ENCODE results near the gene DNAJC27. TPM values are rescaled to one million over a fixed set of nuclear protein-coding genes. Genes with fewer than 3 reads are reported as not detected.

Gene DNAJC27
- total RNA-seq, 1 donor from 2014 or later: 3.6 TPM

DNA sequence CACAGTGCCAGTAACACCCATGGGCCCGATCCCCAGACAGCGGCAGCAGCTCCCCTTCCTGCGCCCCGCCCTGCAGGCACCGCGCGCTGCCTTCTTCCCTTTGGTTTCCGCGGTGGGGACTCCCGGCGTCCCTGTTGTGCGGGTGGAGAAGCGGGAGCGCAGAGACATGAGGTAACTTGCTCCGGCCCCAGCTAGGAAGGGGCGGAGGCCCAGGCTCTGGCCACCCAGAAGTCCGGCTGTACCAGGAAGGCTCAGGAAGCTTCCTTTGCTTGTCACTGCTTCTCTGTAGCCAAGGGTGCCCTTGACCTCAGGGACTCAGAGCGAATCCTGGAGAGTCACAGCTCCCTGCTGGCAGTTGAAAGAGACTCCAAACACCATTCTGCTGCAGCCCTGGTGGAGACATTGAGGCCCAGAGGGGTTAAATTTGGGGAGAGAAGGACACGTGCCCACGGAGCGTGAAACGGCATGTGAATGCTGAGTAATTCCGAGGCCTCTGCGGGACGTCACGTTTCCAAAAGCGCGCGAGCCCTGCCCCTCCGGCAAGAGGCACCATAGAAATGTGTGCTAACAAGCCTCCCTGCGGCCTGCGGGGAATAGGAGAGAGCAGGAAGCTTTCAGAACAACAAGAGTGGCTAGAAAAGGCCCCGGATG, 45.0 kb downstream of the DNAJC27 start:
- Histone ChIP-seq H3K27ac (peak overlapping the region; percentile 65 to 79), H3K4me3 (peak overlapping the region in 1 of 2 donors; percentile 57), H3K27me3 (no peaks in the 10 kb centered on the region), H3K9me3 (no peaks in the 10 kb centered on the region), H3K36me3 (no peaks in the 10 kb centered on the region), H3K4me1 (peaks cover 5 to 16% of the 10 kb centered on the region in 2 donors)
- TF ChIP-seq, protein P1, sequence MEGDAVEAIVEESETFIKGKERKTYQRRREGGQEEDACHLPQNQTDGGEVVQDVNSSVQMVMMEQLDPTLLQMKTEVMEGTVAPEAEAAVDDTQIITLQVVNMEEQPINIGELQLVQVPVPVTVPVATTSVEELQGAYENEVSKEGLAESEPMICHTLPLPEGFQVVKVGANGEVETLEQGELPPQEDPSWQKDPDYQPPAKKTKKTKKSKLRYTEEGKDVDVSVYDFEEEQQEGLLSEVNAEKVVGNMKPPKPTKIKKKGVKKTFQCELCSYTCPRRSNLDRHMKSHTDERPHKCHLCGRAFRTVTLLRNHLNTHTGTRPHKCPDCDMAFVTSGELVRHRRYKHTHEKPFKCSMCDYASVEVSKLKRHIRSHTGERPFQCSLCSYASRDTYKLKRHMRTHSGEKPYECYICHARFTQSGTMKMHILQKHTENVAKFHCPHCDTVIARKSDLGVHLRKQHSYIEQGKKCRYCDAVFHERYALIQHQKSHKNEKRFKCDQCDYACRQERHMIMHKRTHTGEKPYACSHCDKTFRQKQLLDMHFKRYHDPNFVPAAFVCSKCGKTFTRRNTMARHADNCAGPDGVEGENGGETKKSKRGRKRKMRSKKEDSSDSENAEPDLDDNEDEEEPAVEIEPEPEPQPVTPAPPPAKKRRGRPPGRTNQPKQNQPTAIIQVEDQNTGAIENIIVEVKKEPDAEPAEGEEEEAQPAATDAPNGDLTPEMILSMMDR (IDR thresholded peaks at IDR 0.05): no peak
- DNase-seq (ENCODE audit: low spot score in 2 of 2): peak in 1 of 2 donors; percentile 85
- intact Hi-C loops (cut with DNase I): no loop called here

DNA sequence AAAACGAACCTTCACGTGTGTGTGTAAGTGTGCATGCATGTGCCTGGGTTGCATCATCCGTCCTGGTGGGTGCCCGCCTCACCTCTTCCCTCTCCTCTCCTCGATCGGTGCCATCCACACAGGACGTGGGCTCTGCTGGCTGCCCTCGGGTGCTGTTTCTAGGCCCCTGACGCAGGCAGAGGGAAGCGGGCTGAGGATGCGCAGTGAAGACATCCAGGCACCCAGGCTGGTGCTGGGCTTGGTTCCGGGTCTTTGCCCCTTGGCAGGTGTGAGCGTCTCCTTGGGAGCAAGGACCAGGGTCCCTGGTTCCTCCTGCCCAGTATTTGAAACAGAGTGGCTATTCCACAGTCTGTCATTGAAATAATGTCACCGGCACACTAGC, 45.5 kb downstream of the DNAJC27 start:
- DNase-seq (ENCODE audit: low spot score in 2 of 2): no peak
- peak overlapping the region in 1 of 2 donors; percentile 57 for H3K4me3 ChIP-seq
- peaks cover 5 to 16% of the 10 kb centered on the region in 2 donors for H3K4me1 ChIP-seq
- TF ChIP-seq, protein P1 (IDR thresholded peaks at IDR 0.05): no peak
- H3K27me3 ChIP-seq: no peaks in the 10 kb centered on the region
- no peaks in the 10 kb centered on the region for H3K9me3 ChIP-seq
- no peaks in the 10 kb centered on the region for H3K36me3 ChIP-seq
- intact Hi-C loops (cut with DNase I): no loop called here
- H3K27ac ChIP-seq: peak overlapping the region; percentile 65 to 79

DNA sequence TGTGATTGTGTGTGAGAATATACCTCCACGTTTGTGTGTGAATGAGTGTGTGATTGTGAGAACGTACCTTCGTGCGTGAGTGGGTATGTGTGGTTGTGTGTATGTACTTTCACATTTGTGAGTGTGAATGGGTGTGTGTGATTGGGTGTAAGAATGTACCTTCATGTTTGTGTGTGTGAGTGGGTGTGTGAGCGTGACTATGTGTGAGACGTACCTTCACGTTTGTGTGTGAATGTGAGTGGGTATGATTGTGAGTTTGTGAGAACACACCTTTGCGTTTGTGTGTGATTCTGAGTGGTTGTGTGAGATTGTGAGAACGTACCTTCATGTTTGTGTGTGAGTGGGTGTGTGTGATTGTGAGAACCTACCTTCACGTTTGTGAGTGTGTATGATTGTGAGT, 45.9 kb downstream of the DNAJC27 start:
- TF ChIP-seq, protein P1 (IDR thresholded peaks at IDR 0.05): no peak
- Histone ChIP-seq H3K36me3 (no peaks in the 10 kb centered on the region), H3K9me3 (no peaks in the 10 kb centered on the region), H3K27me3 (no peaks in the 10 kb centered on the region), H3K4me3 (no peak overlapping the region), H3K27ac (peak overlapping the region in 1 of 2 donors; percentile 65), H3K4me1 (peaks cover 5 to 15% of the 10 kb centered on the region in 2 donors)
- intact Hi-C loops (cut with DNase I): no loop called here
- no peak for DNase-seq (ENCODE audit: low spot score in 2 of 2)

DNA sequence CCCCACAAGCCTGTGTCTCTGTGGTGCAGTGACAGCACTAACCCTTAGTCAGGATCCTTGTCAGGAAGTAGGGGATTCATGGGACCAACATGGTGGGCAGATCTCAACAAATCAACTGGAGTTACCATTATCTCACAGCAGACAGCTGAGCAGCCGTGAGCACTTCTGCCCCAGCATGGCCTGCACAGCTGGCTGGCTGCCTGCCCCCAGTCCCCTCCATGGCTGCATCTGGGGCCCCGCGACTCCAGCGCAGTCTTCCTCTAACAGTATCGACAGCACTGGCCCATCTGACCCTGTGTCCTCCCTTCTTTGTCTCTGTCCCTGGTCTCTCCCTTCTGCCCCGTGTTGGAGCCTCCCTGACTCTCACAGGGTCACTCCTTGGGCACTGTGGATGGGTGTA, 47.0 kb downstream of the DNAJC27 start:
- H3K36me3 ChIP-seq: no peaks in the 10 kb centered on the region
- TF ChIP-seq, protein P1 (IDR thresholded peaks at IDR 0.05): no peak
- intact Hi-C loops (cut with DNase I): loop anchor here (5.0 kb wide), 1 partner anchor 118 kb away; the partner anchor contains the start of gene EFR3B

DNA sequence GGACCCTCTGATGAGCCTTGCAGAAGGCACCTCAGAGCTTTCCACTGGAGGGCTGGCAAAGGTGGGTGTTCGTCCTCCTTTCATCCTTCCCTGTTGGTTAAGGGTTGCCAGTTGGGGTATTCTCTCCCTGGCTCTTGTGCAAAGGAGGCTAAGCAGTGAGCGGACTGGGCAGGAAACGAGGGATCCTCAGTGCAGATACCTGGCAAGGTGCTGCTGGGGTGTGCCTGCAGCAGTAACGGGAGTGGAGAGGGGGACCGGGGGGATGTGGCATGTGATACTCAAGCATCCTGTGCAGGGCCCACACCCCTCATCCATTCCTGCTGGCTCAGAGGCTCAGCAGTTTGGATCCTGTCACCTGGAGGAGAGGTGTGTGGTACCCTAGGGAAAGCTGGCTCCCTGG, 47.5 kb downstream of the DNAJC27 start:
- intact Hi-C loops (cut with DNase I): loop anchor here (5.0 kb wide), 1 partner anchor 118 kb away; the partner anchor contains the start of gene EFR3B
- Histone ChIP-seq H3K9me3 (no peaks in the 10 kb centered on the region), H3K27ac (no peak overlapping the region), H3K4me1 (peaks cover 9 to 12% of the 10 kb centered on the region in 2 donors), H3K4me3 (no peak overlapping the region), H3K36me3 (no peaks in the 10 kb centered on the region), H3K27me3 (no peaks in the 10 kb centered on the region)
- DNase-seq (ENCODE audit: low spot score in 2 of 2): no peak
- TF ChIP-seq, protein P1 (IDR thresholded peaks at IDR 0.05): no peak

More for the DNA sequence above, 47.0 kb downstream of the DNAJC27 start:
- no peaks in the 10 kb centered on the region for H3K27me3 ChIP-seq
- H3K4me3 ChIP-seq: no peak overlapping the region
- no peaks in the 10 kb centered on the region for H3K9me3 ChIP-seq
- H3K4me1 ChIP-seq: peaks cover 9 to 12% of the 10 kb centered on the region in 2 donors
- no peak overlapping the region for H3K27ac ChIP-seq
- DNase-seq (ENCODE audit: low spot score in 2 of 2): no peak
